Superior temporal gyrus (tissue), 1 donor: ENCODE results near the gene SLC30A1.
A peak's percentile ranks its signal among the peaks of the same experiment; 100 is the strongest.
"Not testable (repeated sequence)": the region's sequence is repeated elsewhere in the genome, so short reads cannot be mapped to it uniquely, and the experiment has no call there.

Experiments
- DNase-seq: peaks from one replicate; pipeline ENCODE4 v3.0.0-alpha.2; 2016; ENCODE audit errors: extremely low spot score

The SLC30A1 gene

GRCh38 chr1:211578640-211579439, at the start of gene SLC30A1:
TSS of gene SLC30A1 (minus strand) at chr1:211579161. CDS start at chr1:211578612, 549 bp downstream.
- peak; percentile 98 for DNase-seq

- no peak for DNase-seq
These were observed 49.5 kb upstream of the SLC30A1 start for GRCh38 chr1:211628417-211628816.

- DNase-seq = no peak
These were observed 48.3 kb upstream of the SLC30A1 start for GRCh38 chr1:211627259-211627658.

- not testable (repeated sequence) for DNase-seq
These were observed 46.9 kb upstream of the SLC30A1 start for GRCh38 chr1:211625866-211626265.

GRCh38 chr1:211625040-211625439, 46.1 kb upstream of the SLC30A1 start:
- DNase-seq = no peak

- DNase-seq = no peak
These were observed 44.6 kb upstream of the SLC30A1 start for GRCh38 chr1:211623515-211623914.

- no peak for DNase-seq
These were observed 42.7 kb upstream of the SLC30A1 start for GRCh38 chr1:211621447-211622198.

- no peak for DNase-seq
These were observed 41.1 kb upstream of the SLC30A1 start for GRCh38 chr1:211620097-211620496.

- no peak for DNase-seq
These were observed 40.4 kb upstream of the SLC30A1 start for GRCh38 chr1:211619033-211619996.

GRCh38 chr1:211616965-211617297, 38.0 kb upstream of the SLC30A1 start:
- no peak for DNase-seq

GRCh38 chr1:211616231-211616964, 37.4 kb upstream of the SLC30A1 start:
- no peak for DNase-seq

- no peak for DNase-seq
These were observed 35.7 kb upstream of the SLC30A1 start for GRCh38 chr1:211614615-211615014.

GRCh38 chr1:211613951-211614350, 35.0 kb upstream of the SLC30A1 start:
- DNase-seq = no peak

GRCh38 chr1:211613108-211613947, 34.4 kb upstream of the SLC30A1 start:
- DNase-seq = no peak

- DNase-seq = no peak
These were observed 33.8 kb upstream of the SLC30A1 start for GRCh38 chr1:211612786-211613107.

GRCh38 chr1:211611818-211612217, 32.9 kb upstream of the SLC30A1 start:
- DNase-seq = no peak

GRCh38 chr1:211610779-211611556, 32.0 kb upstream of the SLC30A1 start:
- DNase-seq = peak; percentile 66

- no peak for DNase-seq
These were observed 30.4 kb upstream of the SLC30A1 start for GRCh38 chr1:211609120-211610024.
